RCC 7860 (cell line): Measurements from ENCODE around the gene ARHGEF7.
"Not testable (repeated sequence)": the region's sequence is repeated elsewhere in the genome, so short reads cannot be mapped to it uniquely, and the experiment has no call there.

ENCODE experiments used
- DNase-seq: peaks from one replicate; pipeline ENCODE4 v3.0.0-alpha.2; 2015; ENCODE audit warnings: low spot score
- FAIRE-seq: peaks from 2 replicates; lab custom pipeline; 2012; peaks lifted over from hg19 to GRCh38; lab: Jason Lieb, UNC

Gene ARHGEF7

DNA sequence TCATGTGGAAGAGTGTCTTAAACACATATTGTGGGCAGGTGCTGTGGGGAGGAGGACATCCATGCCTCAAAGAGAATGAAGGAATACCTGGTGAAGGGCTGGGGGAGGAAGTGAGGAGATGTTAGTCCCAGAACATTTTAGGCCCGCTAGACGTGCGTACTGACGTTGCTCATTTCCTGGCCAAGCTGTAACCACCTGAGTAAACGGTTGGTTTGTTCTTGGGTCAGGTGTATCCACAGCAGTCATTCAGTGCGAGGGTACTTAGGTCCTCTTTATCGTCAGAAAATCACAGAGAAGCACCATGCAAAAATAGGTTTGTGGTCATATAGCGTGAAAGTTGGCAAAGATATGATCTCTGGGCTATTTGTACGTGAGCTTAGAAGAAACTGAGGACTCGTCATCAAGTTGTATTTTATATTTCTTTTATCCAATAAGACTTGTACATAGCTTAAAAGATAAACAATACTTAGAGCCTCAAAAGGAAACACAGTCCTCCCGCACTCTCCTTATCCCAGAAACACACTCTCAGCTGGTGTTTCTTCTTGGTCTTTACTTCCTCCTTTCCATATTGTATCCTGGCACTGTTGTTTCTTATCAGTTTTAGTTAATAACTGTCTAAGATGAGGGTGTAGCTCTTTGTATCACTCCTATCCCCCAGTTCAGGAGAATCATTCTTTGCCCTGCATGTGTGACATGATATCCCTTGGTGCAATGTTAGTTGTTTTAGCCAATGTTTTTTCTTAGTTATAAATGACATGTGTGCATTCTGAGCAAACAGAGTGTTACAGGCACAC is 52.0 kb downstream of the ARHGEF7 start:
- DNase-seq (no peak), FAIRE-seq (no peak)

DNA sequence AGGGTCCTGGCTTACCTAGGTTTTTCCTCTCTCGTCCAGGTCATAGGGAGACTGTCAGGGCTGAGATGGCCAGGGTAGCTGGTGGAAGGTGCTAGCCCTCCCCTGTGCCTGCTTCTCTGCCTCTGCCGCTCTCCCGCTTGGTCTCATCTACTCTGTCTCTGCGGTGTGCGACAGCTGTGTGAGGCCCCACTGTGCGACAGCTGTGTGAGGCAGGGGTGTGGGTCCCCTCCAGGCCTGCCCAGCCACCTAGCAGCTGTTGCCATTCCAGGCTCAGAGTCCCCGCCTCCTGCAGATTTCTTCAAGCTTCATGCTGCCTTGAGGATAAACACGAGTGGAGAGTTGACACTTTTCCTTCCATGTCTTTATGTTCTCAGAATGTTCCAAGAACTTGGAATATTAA is 53.0 kb downstream of the ARHGEF7 start:
- FAIRE-seq (no peak), DNase-seq (no peak)

DNA sequence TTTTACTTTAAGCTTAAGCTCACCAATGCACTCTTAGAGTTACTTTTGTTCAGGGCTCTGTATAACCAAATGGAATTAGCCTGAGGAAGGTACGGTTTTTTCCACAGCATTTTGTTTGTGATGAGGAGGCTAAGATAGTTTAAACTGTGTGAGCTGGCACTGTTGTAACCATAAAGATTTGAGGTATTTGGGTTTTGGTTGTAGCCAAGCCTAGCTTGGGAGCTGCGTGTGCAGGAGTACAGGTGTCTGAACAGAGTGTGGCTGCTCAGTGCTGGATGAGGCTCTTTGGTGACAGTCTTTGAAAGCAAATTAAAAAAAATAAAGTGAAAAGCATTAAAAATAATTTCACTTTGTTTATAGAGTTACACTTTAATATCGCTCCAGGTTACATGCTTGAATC is 56.0 kb downstream of the ARHGEF7 start:
- FAIRE-seq (no peak), DNase-seq (no peak)

DNA sequence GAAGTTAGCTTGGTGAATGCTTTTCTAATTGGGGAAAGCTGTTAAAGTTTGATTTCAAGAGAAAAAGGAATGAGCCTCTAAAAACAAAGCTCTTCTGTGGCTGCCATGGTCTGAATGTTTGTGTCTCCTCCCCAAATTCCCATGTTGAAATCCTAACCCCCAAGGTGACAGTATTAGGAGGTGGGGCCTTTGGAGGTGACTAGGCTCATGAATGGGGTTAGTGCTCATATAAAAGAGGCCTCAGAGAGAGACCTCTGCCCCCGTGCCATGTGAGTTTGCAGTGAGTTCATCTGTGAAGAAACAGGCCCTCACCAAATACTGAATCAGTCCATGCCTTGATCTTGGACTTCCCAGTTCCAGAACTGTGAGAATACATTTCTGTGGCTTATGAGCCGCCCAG is 56.5 kb downstream of the ARHGEF7 start:
- FAIRE-seq (no peak), DNase-seq (no peak)

DNA sequence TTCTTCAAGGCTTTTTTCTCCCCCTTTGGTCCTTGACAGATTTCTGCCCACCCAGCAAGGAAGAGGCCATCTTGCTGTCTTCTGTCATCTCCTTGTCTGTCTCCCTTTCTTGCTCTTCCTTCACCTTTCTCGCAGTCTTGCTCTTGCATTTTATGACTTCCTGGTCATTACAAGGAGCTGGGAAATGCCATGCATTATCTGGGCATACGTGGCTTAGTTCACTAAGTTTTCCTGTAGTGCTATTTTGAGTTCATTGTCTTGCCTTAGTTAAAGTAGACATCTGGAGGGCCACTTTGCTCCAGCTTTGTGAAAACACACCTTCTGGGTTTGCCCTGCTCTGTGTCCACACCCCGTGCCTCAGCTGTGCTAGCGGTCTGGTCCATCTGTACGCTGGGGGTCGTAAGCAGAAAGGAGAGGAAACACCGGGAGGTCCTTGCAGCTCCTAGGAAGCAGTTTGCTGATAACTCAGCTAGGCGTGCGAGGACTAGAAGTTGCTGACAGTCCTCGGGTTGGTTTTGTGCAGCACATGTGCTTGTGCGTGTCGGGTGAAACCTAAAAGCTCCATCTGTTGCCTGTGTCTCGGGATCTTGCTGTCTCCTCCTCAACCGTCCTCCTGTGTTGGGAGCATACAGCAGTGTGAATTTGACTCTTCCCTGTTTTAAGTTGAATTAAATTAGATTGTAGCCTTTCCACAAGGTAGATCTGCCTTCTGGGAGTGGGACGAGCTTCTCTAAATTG is 59.4 kb downstream of the ARHGEF7 start:
- FAIRE-seq = no peak
- DNase-seq = no peak

DNA sequence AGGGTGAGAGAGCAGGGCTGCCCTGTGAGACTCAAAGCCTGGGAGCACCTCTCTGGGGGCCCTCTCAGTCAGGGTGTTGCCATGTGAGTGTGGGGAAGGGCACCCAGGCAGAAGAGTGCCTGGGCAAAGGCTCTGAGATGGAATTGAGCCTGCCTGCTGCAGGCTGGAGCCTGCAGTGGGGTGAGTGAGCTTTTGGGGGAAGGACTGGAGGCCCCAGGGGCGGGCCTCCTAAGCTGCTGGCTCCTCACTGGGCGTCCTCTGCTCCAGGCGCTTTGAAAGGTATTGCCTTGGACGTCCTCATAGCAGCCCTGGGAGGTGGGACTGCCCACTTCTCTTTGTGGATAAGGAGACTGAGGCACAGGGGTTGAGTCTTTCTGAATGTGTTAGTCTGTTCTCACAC is 60.3 kb downstream of the ARHGEF7 start:
- no peak for DNase-seq
- FAIRE-seq = no peak

DNA sequence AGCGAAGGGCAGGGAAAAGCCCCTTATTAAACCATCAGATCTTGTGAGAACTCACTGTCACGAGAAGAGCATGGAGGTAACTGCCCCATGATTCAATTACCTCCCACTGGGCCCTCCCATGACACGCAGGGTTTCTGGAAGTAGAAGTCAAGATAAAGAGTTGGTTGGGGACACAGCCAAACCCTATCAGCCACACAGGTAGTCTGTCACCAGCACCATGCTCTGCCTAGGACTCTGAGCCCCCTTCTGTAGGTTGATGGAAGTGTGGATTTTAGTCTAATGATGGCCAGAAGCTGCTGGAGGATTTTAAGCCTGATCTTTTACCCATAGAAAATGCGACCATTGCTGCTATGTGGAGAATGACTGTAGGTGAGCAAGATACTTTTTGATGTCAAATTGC is 60.8 kb downstream of the ARHGEF7 start:
- DNase-seq (no peak), FAIRE-seq (no peak)

DNA sequence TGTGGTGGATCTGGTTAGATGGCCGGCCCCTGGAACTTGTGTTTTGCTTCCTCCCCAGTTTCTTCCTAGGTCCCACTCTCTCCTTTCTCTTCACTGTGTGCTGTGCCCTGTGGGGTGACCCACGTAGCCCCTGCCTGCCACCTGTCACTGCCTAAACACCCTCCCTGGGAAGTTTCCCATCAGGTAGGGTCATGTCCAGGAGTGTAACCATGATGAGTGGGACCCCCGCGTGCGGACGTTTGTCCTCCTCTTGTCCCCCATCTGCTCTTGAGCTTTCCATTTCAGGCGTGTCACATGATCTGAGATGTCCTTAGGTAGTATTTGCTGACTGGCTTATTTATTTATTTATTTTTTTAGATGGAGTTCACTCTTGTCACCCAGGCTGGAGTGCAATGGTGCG is 61.3 kb downstream of the ARHGEF7 start:
- FAIRE-seq (no peak), DNase-seq (no peak)

DNA sequence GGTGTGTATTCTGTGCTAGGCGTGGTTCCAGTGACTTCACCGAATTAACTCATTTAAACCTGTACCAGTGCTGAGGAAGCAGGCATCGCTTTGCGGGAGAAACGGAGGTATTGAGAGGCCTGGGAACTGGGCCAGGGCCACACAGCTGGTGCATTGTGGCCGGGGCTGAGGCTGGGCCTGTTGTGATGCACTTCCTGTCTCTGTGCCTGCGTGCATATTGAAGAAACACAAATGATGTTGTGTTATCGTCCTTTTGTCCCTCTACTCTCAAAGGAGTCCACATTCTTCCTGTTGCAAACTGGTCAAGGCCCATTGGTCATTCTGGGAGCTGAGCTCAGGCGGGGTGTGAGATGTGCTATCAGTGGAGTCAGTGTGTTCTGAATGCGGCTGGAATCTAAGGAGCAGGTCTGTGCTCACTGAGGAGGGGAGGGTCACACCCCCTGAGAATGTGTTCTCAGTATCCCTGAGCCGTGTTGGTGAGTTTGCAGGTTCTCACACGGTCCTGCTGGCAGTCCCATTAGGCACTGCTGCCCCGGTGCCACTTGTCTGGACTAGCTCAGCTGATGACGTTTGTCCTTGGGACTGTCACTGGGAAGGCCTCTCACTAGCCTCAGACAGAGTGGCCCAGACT is 62.1 kb downstream of the ARHGEF7 start:
- FAIRE-seq (no peak), DNase-seq (no peak)

DNA sequence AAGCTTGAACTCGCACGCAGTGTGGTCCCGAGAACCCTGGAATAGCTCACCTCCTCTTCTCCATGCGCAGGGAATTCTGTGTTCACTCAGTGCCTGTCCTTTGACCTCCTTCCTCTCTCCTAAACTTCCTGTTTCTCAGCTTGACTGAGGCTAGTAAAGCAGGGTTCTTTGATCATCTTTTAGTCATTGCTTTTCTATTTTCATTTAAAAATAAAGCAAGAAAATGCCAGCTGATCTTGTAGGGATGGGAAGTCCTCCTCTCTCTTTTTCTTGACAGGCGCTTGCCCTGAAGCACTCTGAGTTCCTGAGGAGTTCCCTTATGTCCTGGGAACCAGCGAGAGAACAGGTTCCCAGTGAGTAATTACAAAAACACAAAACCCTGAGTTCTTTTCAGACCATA is 62.8 kb downstream of the ARHGEF7 start:
- no peak for FAIRE-seq
- DNase-seq = no peak

DNA sequence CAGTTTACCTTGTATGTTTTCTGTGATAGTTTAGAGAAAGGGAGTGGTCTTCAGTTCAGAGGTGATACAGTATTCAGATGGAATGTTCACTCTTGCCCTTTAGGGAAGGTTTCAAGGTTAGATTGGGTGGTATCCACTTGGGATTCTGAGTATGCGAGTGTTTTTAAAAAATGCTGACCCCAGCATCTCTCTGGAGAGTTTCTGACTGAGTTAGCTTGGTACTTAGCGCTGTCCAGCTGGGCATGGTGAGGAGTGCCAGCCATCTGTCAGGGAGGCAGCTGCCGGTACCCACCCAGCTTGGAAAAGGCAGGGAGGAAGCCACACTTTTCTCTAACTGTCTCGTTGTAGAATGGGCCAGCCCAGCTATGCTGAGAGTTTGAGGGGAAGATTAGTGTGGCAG is 63.3 kb downstream of the ARHGEF7 start:
- DNase-seq = no peak
- no peak for FAIRE-seq

DNA sequence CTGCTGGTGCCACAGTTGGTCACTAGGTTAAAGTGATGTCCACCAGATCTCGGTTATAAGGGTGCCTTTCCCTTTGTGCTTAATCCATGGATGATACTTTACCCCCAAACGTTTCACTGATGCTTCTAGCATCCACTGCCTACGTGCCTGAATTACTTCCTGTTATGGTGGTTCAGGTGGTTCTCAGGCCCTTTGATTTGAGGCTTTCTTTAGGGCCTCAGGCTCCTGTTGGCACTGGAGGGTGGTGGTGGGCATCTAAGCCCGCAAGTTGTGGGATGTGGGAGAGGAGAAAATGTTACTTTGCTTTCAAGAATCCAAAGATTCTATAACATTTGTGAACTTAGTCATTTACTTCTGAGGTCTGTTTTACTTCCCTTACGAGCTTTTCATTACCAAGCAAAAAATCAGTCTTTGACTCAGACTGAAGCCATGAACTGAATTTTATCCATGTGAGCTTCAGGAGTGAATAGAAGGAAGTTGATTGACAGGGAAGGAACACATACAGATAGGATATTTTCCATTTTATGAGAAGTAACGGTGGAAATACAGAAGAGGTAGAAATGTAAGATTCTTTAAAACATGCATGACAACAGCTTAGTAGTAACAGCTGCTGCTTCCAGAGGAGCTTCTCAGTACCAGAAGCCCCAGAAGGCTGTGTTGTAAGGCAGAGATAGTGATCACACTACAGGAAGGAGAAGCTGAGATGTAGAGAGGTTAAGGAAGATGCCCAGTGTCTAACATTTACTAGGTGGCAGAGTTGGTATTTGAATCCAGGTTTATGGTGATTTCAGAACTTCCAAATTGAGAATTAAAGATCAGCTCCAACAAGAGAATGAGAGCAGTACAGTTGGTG is 65.0 kb downstream of the ARHGEF7 start:
- FAIRE-seq = no peak
- no peak for DNase-seq

DNA sequence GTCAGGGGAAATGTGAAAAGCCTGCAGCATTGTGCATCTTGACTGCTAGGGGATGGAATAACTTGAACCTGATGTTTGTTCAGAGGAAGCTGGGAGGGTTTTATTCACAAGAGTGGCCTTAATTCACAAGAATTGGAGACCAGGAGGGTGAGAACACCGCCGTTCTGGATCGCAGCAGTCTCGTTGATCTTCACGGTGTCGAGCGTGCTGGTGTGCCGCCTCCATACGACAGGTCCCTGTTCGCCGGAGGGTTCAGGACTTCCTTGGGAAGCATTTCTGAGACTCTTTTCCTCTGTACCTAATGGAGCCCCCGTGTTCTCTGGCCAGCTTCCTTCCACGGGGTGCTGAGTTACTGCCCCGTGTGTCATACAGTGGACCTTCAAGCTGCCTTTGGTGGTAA is 66.9 kb downstream of the ARHGEF7 start:
- no peak for FAIRE-seq
- no peak for DNase-seq

DNA sequence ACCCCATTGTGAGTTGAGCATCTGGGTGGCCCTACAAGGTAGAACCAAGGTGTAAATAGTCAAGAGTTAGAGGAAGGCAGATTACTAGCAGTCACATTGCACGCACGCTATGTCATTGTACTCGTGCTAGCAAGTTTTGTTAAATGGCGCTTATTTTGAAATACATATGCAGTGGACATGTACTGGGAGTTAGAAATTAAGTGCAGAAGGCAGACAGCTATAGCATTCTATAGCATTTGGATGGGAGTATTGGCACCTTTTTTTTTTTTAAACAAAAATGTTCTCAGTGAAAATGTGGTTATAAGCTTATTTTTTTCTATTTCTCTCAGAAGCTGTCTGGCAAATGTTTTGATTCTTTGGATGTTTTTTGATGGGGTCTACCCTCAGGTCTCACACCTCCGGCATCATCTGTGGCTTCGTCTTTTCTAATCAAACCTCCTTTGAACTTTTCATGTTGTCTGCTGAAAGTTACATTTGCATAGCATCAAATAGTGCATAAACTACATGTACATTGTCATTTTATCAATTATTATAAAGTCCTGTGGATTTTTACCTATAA is 68.1 kb downstream of the ARHGEF7 start:
- no peak for FAIRE-seq
- DNase-seq = no peak

DNA sequence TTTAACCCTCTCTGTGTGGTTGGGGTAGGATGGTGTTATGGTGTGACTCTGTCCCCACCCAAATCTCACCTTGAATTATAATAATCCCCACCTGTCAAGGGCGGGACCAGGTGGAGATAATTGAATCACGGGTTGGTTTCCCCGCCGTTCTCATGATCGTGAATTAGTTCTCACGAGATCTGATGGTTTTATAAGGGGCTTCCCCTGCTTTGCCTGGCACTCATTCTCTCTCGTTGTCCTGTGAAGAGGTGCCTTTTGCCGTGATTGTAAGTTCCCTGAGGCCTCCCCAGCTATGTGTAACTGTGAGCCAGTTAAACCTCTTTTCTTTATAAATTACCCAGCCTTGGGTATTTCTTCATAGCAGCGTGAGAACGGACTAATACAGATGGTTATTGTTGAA is 68.8 kb downstream of the ARHGEF7 start:
- FAIRE-seq (no peak), DNase-seq (no peak)

DNA sequence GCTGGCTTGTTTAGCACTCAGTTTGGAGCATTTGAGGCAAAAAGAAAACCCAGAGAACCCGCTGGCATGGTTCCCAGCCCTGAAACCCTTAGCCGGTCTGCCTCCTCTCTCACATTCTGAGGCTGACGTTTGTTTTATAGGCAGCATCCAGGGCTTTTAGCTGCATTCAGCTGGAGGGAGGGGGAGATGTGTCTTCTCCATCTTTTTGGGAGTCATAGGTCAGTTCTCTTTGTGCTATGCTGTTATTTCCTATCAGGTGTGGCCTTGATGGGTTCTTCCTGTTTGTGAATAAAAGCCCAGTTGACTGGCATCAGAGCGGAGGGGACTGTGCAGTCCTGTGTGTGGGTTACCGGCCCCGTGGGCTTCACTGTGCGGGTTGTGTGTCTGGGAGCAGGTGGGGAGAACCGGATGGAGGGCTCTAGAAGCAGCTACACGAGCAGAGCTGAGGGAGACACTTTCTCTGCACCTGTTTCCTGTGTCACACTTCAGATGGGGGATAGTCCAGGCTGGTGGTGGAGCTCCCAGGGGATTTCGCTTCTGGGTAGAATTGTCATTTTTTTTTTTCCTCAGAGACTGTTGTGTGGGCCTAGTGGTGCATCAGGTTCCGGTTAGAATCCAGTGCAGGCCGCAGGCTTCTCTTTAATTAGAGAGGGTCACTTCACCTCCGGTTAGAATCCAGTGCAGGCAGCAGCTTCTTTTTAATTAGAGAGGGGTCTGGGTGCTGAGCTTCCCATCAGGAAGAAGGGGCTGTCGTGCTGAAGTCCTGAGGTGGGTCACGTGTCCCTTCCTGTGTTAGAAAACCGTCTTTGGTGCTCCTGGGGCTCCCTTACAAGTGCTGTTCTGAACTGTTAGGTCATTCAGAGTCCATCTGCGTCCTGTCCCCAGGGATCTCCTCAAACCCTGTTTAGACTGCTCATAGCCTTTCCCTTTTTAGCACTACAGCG is 69.6 kb downstream of the ARHGEF7 start:
- DNase-seq = no peak

DNA sequence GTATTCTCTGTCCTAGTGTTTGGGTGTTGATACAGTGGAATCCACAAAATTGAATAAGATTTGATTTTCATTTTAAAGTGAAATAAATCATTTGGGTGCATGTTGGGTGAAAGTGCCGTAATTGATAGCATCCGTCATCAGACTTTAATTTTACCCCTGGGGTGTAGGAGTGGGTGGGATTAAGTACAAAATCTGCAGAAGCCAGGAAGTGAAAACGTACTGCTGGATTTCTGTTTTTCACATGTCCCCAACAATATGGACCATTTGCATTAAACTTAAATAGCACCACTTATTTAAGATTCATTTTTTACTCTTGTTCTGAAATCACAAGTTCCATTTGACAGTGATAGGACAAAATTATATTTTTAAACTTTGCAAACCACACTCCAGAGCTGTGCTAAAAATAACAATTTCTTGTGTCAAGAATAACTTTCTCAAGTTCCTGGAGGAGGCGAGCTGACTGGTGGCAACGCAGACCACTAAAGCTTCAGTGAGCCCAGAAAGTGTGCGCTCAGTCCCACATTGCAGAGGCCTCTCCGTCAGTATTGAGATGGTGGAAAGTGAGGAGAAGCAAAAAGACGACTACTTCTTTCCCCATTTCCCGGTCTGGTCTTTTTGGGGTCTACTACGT is 71.3 kb downstream of the ARHGEF7 start:
- FAIRE-seq (no peak), DNase-seq (no peak)

More for the DNA sequence above, 69.6 kb downstream of the ARHGEF7 start:
- no peak for FAIRE-seq

DNA sequence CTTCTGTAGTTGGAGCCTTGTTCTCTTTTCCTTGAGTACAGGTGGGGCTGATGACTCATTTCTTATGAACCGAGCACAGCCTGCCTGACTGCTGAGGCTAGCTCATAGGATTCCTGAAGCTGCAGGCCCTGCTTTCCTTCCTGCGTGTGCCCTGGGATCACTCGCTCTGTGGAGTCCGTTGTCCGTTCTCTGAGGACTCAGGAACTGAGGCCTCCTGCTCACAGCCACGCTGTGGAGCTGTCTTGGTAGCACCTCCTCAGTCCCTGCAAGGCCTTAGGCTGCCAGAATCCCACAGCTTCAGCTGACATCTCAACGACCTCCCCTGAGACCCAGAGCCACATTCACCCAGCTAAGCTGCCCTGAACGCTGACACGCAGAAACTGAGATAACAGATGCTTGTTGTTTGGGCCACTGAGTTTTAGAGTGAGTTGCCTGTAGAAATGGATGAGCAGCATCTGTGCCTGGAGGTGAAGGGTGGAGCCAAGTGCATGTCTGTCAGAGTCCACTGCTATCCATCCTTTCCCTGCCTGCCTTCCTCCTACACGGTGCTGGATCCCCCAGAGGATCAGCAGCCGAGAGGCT is 72.9 kb downstream of the ARHGEF7 start:
- FAIRE-seq (no peak), DNase-seq (no peak)

DNA sequence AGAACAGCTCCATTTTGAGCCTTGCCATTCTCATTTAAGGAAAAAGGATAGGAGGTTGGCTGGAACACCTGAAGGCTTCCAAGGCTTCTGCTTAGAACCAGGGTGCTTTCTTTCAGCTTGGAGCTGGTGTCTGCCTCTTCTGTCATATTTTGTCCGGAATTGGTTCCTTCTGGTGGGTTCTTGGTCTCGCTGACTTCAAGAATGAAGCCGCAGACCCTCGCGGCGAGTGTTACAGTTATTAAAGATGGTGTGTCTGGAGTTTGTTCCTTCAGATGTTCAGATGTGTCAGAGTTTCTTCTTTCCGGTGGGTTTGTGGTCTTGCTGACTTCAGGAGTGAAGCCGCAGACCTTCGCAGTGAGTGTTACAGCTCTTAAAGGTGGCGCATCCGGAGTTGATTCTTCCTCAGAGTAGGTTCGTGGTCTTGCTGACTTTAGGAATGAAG is 74.0 kb downstream of the ARHGEF7 start:
- not testable (repeated sequence) for DNase-seq, FAIRE-seq
